NCI-H774 (cell line): ENCODE results near the gene PPIP5K2.
"Not testable (repeated sequence)": the region's sequence is repeated elsewhere in the genome, so short reads cannot be mapped to it uniquely, and the experiment has no call there.

Experiments used
- DNase-seq: peaks from one replicate; lab custom pipeline; 2025; lab: John Stamatoyannopoulos, UW

The PPIP5K2 gene

GRCh38 chr5:103122242-103122641 lies 2.1 kb downstream of the PPIP5K2 start:
- DNase-seq, result no peak

GRCh38 chr5:103126557-103126956 lies 6.5 kb downstream of the PPIP5K2 start:
- DNase-seq, result no peak

GRCh38 chr5:103127292-103127817 lies 7.3 kb downstream of the PPIP5K2 start:
- DNase-seq, result no peak

GRCh38 chr5:103128202-103128601 lies 8.1 kb downstream of the PPIP5K2 start:
- no peak for DNase-seq

- no peak for DNase-seq
These were observed 12.6 kb downstream of the PPIP5K2 start for GRCh38 chr5:103132684-103133083.

- no peak for DNase-seq
These were observed 13.1 kb downstream of the PPIP5K2 start for GRCh38 chr5:103133231-103133630.

- DNase-seq, result no peak
These were observed 15.4 kb downstream of the PPIP5K2 start for GRCh38 chr5:103135461-103135860.

GRCh38 chr5:103138202-103138690 lies 18.1 kb downstream of the PPIP5K2 start:
- no peak for DNase-seq

- DNase-seq, result peak; percentile 17
These were observed 19.3 kb downstream of the PPIP5K2 start for GRCh38 chr5:103139264-103139865.

- not testable (repeated sequence) for DNase-seq
These were observed 22.0 kb downstream of the PPIP5K2 start for GRCh38 chr5:103142132-103142531.

- DNase-seq, result no peak
These were observed 25.1 kb downstream of the PPIP5K2 start for GRCh38 chr5:103145196-103145595.

- DNase-seq, result no peak
These were observed 28.1 kb downstream of the PPIP5K2 start for GRCh38 chr5:103148213-103148612.

GRCh38 chr5:103151156-103151555 lies 31.1 kb downstream of the PPIP5K2 start:
- DNase-seq, result no peak

GRCh38 chr5:103166706-103167105 lies 46.6 kb downstream of the PPIP5K2 start:
- DNase-seq, result no peak

GRCh38 chr5:103174147-103174546 lies 54.0 kb downstream of the PPIP5K2 start:
- DNase-seq, result no peak

GRCh38 chr5:103177543-103177942 lies 57.4 kb downstream of the PPIP5K2 start:
- no peak for DNase-seq

- DNase-seq, result no peak
These were observed 58.1 kb downstream of the PPIP5K2 start for GRCh38 chr5:103178167-103178566.

- no peak for DNase-seq
These were observed 66.1 kb downstream of the PPIP5K2 start for GRCh38 chr5:103186152-103186551.

GRCh38 chr5:103188436-103188835 lies 68.3 kb downstream of the PPIP5K2 start:
- no peak for DNase-seq

GRCh38 chr5:103203226-103203625 lies 83.1 kb downstream of the PPIP5K2 start:
- no peak for DNase-seq

- DNase-seq, result not testable (repeated sequence)
These were observed 84.9 kb downstream of the PPIP5K2 start for GRCh38 chr5:103204990-103205389.

- no peak for DNase-seq
These were observed 86.0 kb downstream of the PPIP5K2 start for GRCh38 chr5:103205991-103206700.

- no peak for DNase-seq
These were observed 86.9 kb downstream of the PPIP5K2 start for GRCh38 chr5:103207011-103207410.
